ENCODE data around the gene RNASE13.
"Not testable (repeated sequence)": the region's sequence is repeated elsewhere in the genome, so short reads cannot be mapped to it uniquely, and the experiment has no call there.

The RNASE13 gene

DNA sequence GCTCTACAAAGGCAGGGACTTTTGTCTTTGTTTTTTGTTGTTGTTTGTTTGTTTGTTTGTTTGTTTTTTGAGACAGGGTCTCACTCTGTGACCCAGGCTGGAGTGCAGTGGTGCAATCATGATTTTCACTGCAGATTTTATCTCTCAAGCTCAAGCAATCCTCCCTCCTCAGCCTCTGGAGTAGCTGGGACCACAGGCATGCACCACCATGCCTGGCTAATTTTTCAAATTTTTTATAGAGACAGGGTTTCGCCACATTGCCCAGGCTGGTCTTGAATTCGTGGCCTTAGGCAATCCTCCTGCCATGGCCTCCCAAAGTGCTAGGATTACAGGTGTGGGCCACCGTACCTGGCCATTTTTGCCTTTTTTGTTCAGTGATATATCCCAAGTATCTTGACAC, 6.3 kb upstream of the RNASE13 start:
- not testable (repeated sequence) for DNase-seq

DNA sequence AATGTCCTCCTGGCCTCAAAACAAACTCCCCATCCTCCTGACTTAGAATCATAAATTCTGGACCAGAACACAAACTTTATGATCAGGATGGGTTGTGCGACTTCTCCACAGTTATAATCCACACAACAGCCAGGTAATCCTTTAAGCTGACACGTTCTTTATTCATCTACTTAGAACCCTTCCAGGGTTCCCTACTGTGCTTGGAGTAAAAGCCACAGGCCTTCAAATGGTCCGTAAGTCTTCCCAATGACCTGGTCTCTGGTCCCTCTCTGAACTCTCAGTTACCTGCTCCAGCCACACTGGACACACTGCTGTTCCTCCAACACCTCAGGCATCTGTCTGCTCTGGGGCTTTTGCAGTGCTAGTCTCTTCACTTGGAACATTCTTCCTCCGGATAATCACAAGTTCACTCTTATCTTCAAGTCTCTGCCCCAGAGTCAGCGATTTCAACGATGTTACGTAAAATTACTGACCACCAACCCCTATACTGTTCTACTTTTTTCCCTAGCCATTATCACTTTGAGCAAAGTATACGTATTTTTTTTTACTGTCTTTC, 5.8 kb upstream of the RNASE13 start:
- no peak for DNase-seq

DNA sequence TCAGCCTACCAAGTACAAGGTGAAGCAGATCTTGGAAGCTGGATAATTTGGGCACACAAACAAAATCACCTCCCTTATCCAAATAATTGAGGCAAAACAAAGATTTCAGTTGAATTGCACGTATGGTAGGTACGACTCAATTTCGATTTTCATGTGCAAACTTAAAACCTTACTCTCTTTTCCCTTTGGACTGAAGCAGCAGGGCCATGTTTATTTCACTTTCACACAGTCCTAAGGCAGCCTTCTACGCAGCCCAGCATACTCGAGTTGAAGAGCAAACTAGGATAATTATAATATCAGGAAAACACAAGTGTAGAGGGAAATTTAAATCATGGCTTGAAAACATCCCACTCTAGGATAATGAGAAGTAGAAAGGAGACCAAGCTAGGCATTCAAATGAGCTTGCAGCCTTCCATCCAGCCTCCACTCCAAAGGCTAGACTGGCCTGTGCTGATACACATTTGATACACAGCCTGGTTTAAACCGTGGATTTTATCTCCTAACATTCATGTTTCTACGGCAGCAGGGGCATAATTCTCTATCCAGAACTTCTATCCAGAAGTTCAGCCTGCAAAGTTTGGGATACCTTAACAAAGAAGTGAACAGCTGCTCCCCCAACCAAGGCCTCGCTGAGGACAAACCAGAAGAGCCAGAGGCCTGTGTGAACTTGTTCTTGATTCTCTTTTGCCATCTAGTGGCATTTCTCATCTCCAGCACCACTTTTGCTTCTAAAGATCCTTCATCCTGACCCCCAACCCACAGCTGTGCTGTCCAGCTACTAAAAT, 5.2 kb upstream of the RNASE13 start:
- no peak for DNase-seq

DNA sequence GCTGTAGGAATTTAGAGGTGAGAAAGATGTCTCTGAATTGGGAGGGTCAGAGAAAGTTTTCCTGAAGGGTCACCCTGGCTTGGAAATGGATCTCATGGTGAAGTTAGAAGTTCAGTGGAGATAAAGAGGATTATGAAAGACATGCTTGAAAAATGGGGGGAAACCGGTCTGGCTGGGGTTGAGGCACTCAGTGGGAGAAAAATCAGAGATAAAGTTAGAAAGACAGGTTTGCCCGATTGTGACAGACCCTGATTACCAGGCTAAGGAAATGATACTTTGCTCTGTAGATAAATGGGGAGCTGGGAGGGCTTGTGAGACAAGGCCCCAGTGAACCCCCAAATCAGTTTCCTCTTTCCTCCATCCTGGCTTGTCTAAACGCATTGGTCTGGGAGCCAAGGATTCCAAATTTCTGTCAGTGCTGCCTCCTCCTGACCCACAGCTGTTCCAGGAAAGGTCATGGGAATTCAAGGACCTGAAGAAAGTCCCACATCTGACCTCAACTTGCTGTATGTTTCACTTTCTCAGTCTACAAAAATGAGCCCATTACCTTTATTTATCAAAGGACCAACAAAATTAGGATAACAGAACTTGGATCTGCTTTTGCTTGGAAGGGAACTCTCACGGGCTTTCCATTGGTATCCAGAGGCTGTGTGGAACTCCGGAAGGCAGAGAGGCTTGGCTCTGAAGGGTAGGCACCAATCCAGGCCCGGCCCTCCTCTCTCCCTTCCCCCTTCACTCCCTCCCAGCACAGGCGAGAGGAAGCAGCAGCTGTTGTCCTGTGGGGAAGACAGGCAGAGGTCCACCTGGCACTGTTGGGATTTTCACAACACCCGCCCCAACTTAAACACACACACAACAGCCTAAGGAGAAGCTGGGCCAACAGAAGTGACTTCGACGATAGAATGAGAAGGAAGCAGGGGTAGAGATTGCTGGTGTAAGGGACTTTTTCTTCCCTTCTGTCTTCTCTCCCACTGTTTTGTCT, 4.1 kb upstream of the RNASE13 start:
- no peak for DNase-seq

DNA sequence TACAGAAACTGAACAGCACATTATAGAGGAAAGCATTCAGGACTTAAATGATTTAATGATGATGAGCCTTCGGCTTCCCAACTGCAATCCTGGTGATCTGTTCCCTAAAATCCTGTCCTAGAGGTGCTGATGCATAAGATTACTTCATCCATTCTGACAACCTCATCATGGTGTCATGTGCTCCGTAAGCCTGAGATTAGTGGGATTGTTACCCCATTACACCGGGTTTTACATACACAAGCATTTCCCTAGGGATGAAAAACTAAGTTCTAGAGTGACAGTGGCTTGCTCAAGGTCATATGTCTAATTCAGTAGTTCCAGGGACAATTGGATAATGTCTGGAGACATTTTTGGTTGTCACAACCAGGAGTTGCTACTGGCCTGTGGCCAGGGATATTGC, 2.5 kb upstream of the RNASE13 start:
- no peak for DNase-seq

DNA sequence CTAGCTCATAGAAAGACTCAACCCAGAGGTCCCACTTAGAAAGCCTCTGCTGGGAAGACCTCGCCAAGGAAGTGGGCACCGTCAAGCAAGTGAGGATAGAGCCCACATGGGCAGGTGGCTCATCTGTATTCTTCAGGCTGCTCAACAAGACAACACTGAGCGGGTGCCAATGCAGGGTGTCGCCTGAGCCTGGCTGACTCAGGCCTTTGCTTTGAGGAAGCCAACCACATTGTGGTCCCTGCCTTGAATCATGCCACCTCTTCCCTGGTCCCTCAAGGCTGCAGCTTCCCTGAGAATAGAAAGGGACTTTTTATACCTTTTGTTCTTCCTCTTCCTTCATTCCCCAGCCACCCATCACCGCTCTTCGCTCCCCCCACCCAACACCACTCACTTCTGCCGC, 2.1 kb upstream of the RNASE13 start:
- no peak for DNase-seq

DNA sequence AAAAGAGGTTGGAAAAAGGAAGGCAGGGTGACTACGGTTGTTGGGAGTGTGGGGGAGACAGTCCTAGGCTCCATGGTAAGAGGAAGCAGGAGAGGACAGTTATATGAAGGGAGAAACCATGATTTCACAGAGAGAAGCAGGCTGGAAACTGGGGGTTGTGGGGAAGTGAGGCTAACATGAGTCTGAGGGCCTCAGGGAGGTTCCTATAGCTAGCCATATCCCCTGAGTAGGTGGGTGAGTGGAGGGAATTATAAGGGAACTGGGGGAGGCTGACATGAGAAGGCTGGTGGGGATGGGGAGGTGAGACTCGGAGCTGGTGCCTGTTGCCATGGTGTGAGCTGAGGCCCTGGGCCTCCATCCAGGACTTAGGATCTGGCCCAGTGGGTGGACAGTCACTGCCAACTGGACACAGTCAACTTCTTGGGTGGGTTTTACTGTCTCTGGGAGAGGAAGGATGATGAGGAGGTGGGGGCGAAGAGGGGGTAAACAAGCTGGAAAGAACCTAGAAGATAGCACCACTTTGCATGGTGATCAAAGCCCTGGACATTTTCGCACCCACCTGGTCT, 1.4 kb downstream of the RNASE13 start:
- DNase-seq = no peak

DNA sequence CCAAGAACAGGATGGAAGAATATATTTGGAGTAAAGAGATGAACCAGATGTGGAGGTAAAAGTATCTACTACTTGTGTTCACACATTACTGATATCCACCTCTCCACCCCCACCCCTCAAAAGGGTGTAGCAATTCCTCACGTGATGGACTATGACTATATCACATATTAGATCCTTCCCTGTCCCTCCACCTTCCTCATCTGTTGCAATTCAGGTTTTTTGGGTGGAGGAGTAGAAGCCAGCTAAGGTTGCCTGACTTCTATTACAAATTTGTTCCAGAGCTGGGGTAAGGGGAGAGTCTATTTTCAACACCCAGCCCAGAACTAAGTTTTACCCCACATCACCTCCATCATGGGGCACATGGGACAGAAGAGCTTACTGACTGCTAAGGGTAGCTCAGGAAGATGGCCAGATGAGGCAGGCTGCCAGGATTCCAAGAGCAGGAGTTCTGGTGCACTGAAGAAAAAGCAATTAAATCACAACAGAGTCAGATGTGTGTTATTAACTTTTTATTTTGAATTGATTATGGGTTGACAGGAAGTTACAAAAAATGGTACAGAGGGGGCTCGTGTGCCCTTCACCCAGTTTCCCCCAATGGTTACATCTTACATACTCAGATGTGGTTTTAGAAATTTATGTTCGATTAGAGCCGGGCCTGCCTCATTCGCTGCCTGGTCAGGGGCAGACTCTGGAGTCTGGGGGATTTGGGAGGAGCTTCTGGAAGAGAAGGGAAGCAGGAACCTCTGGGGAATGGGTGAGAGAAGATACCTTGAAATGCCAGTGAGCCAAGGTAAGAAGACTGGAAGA, 2.1 kb downstream of the RNASE13 start:
- DNase-seq = no peak

DNA sequence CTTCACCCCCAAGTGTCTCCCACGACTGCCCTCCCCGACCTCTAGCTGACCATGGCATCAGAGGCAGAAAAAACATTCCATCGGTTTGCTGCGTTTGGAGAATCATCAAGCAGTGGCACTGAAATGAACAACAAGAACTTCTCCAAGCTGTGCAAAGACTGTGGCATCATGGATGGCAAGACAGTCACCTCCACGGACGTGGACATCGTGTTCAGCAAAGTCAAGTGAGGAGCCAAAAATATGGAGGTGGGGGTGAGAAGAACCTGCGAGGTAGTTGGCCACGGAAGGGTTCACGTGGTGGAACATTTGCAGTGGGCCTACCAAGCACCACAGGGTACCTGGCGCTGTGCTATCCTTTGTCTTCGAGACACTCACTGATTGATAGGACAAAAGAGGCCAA, 4.1 kb downstream of the RNASE13 start:
- DNase-seq = no peak

DNA sequence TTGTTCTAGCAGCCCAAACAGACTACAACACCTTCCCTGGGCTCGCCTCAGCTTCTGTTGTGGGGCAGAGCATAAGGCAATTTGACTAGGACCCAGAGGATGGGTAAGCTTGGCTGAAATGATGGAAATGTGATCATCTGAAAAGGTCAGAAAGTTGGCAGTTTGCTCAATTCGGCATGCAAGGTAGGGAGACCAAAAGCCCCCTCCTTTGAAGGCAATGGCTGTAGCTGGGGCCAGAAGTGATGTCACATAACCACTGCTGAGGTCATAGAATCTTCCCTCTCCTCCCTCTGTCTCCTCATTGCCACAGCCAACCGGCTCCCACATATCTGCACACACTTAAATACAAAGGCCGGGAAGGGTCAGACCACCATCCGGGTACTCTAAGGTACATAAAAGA, 4.7 kb downstream of the RNASE13 start, which contains the start of gene TPPP2:
Gene TPPP2 (plus strand): TSS at position 301 of the 400 bp plus-strand sequence. CDS start 365 bp downstream, outside the sequence.
- no peak for DNase-seq

DNA sequence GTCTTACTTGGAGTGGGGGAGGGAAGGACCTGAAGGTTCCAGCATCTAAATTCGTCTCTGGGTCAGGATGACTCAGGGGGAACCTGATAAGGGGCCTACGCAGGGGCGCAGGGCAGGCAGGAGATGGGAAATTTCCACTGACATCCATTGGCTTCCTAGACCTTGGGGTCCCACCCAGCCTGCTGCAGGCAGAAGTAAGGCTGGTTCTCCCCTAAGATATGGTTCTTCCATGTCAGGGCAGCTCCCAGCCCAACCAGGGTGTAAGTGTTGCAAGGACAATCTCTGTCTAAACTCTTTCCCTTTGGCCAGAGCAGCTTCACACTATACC, 7.7 kb downstream of the RNASE13 start:
- DNase-seq = no peak

DNA sequence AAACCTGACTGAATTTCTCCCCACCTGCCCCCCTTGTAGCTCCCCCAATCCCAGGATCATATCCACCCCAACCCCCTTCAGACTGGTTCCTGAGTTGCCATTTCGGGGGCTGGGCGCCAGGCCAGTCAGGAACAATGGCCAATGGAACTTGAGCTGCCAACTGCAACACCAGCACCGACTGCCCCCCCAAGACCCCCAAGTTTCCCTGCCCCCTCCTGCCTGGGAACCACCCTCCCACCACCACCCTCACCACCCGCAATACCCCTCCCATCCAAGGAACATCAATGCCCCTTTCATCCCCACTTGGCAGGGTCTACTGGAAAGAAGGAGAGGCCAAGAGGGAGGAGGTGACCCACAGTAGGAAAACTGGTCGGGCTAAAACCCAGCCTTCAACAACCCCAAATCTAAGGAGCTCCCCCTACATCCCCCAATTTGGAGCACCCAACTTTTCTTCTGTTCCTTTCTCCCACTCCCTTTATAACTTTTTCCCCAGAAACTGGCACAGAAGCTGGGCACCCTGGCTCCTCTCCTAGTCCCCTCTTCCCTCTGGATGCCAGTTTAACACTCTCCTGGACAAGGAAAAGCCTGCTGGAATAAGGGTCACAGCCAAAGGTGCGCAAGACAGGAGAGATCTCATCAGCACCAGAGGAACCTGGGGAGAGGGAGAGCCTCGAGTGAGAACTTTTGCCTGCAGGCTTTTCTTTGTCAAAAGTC, 8.2 kb downstream of the RNASE13 start:
- no peak for DNase-seq

DNA sequence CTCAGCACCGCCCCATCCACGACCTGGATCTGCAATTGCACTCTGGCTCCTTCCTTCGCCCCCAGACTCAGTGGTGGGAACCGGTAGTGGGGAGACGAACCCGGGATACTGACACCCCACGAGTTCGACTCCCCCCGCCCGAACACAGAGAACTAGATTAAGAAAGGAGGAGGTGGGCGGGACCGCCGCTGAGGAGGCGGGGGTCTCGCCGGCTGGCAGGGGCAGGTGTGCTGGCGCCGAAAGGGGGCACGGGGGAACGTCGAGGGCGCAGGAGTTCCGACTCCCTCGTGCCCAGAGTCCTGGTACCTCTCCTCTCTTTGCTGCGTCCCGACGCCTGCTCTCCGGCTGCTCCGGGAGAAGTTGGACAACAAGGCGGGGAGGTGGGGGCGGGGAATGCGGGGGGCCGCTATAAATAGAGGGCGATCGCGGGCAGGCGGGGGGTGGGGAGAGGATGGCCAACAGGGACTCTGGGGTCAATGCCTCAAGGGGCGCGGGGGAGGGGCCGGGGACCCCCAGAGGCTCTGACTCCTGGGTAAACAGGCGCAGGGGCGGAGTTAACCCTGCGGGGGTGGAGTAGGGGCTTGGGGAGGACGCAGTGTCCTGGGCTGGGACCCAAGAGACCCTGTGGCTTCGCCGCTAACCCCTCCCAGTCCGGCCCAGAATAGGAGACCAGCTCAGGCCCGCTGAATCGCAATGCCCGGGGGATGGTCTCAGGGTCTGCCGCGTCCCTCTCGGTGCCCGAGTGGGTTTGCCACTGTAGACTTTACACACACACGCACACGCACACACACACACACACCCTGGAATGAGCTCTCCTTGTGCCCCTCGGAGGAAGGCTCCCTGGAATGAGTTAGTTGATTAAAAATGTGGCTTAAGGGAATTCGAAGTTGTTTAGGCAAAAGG, 9.0 kb downstream of the RNASE13 start:
- DNase-seq = no peak

DNA sequence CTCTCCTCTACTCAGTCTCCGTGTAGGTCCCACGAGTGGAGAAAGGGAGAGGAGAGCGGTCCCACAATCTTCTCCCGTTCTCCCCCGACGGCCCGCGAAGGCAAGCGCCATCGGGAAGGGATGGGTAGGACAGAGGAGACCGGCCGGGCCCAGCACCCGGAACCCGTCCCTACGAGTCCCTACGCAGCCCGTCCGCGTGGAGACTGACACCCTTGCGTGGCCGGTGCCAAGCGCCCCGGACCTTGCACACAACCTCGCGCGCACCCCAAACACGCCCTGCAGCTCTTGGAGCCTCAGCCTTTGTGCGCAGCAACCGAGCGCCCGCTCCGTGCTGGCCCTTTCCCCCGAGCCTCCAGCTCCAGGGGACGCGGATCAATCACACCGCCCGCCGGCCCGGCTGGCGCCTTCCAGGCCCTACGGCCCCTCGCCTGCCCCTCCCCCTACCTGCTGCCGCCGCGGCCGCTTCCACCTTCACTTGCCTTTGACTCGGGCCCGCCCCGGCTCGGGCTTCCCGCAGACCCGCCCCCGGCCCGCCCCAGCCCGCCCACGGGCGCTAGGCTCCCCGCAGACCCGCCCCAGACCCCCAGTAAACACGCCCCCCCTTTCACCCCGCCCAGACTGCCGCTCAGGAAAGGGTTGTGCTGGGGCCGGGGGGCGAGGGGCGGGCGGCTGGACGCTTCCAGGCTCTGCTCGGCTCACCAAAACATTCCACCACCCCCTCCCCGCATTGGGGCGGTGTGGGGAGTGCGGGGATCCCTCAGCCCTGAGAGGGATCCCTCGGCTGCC, 9.8 kb downstream of the RNASE13 start, which contains the start of gene NDRG2:
Gene NDRG2 (minus strand): TSS at position 477 of the 786 bp plus-strand sequence. CDS start 1,746 bp downstream, outside the sequence.
- peak; percentile 83 for DNase-seq

DNA sequence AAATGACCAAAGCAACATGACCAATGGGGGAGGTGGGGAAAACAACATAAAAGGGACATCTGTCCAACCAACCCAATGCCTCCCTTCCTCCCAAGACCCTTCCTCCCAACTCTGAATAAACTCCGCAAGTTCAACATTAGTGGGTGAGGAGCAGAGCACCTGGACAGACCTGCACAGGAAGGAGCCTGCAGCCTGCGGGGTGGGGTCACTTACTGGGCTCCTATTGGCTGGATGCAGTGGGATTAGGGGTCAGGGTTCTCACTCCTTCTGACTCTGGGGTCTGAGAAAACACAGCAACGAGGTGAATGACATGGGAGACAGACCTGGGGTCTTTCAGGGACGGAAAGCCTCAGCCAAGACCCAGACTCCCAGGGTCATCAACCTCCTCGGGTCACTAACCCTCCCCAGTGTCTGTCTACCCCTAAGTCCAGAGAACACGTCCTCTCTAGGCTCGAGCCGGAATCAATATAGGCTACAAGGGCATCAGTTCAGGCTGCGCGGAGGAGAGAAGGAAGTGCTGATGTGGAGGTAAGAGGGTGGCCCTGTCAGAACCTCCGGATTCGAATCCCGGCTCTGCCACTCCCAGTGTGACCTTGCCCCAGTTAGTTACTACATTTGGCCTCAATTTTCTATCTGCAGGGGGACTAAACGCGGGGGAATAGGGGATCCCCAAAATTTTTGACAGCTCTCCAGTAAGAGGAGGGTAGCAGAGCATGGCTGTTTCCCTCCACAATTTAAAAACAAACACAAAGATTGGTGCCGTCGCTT, 10.6 kb downstream of the RNASE13 start:
- peak; percentile 67 for DNase-seq

DNA sequence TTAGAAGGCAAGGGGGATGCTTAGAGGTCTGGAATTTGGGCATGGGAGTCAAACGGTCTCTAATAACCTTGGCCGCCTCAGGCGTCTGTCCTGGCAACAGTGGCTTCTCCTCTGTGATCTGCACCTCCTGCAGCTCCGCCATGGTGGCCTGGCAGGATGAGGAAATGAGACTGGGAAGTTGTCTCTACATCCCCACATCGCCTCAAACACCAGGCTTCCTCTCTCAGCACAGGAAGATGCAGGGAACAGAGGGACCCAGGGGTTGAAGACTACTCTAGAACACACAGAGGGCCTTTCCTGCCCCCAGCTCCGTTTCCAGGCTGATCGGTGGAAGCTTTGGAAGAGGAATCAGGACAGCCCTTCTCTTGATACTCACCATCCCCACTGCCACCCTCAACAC, 11.4 kb downstream of the RNASE13 start:
- DNase-seq = no peak

DNA sequence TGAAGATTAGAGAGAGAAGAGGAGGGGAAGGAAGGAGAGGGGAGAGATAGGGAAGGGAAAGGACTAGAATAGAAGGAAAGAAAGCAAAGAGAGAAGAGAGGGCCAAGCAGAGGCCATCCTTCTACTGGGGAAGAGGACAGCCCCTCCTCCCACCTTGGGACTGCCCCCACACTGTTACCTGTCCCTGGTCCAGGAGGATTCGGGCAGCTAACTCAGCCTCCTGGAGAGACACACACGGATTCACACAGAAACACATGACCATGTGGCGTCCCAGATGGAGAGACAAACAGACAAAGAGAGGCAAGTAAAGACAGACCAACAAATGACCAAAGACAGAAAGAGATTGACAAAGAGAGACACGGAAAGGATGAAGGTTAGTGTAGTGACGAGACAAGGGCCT, 11.9 kb downstream of the RNASE13 start:
- no peak for DNase-seq

DNA sequence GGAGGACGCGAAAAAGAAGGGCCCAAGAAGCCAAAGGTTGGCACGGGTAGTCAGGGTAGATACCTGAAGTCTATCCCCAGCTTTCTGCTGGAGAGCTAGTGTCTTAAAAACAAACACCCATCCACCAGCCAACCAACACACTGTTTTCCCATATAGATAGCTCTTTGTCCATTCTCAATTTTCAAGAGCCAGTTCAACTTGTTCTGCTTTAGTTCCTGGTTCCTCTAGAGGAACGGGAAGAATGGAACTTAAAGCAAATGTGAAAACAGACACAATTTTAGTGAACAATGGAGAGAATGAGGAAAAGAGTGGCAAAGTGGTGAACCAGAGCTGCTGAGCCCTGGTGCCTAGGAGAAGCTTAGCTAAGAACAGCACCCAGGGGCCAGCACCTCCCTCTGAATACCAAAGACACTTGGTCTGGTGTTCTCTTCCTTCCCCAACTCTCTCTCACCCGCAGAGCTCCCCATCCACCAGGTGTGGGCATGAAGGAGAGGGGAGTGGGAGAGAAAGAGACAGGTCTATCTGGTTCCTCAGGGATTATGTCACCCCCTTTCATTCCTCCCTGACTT, 13.5 kb downstream of the RNASE13 start:
- DNase-seq = no peak
